GM12878 (cell line): ENCODE results near the gene SLC2A1. TPM values are rescaled to one million over a fixed set of nuclear protein-coding genes. Genes with fewer than 3 reads are reported as not detected.

Source experiments
- ATAC-seq: fragments of 200-7000 bp; cut with Tn5 transposase; 3 replicates; pipeline ENCODE4 v1.9.1; 2020; ENCODE audit warnings: mild to moderate bottlenecking, moderate library complexity
- BruUV-seq: library from RNA; stranded (reverse); fragments of 400-500 nt; replicated peaks from 2 replicates; lab custom pipeline; 2021; lab: Mats Ljungman, UMichigan
- CTCF ChIA-PET: fragments of 300-600 bp; sonication (Branson Sonifier 250); formaldehyde crosslinking; extraction: SDS; loops from one replicate; lab custom pipeline; 2021; ENCODE audit warnings: inconsistent platforms; lab: Yijun Ruan, JAX
- POLR2A ChIA-PET: fragments of 350-600 bp; formaldehyde crosslinking; extraction: SDS; loops from one replicate; lab custom pipeline; 2021; ENCODE audit warnings: inconsistent platforms; lab: Charles Lee
- RAD21 ChIA-PET: fragments of 300-600 bp; sonication (Branson Sonifier 250); formaldehyde crosslinking; loops from one replicate; lab custom pipeline; 2023; ENCODE audit warnings: antibody characterized with exemption; ENCODE audit not compliant: unreplicated experiment; lab: Charles Lee
- SMC1A ChIA-PET: fragments of 300-600 bp; sonication (Branson Sonifier 250); formaldehyde crosslinking; loops from one replicate; lab custom pipeline; 2023; ENCODE audit not compliant: unreplicated experiment, uncharacterized antibody; lab: Charles Lee
- DNase-seq: peaks from one replicate; pipeline ENCODE4 v3.0.0-alpha.2; 2011; ENCODE audit warnings: low read depth, low spot score
- FAIRE-seq: peaks from 3 replicates; lab custom pipeline; 2011; peaks lifted over from hg19 to GRCh38; lab: Jason Lieb, UNC
- H2AFZ ChIP-seq: 2 replicates; pipeline ENCODE4 v1.6.0; 2011; ENCODE audit warnings: low read depth, low read length, control low read depth; ENCODE audit not compliant: control insufficient read depth
- H3K27ac ChIP-seq: 2 replicates; pipeline ENCODE4 v1.5.1; 2011; ENCODE audit warnings: control low read depth; ENCODE audit not compliant: control insufficient read depth, insufficient read depth
- H3K27me3 ChIP-seq, 2 experiments: replicated peaks in 1 of 2; 2 replicates each; pipeline versions ENCODE4 v1.6.0 to v1.6.1; 2011; ENCODE audit warnings: low read length in 1 of 2; ENCODE audit not compliant: control insufficient read depth in 2 of 2, insufficient read depth in 2 of 2
- H3K36me3 ChIP-seq, 2 experiments: 2 replicates each; pipeline ENCODE4 v1.5.1; 2011; ENCODE audit warnings: low read length in 1 of 2; ENCODE audit not compliant: control insufficient read depth in 2 of 2, insufficient read depth in 2 of 2
- H3K4me1 ChIP-seq: 2 replicates; pipeline ENCODE4 v1.6.1; 2011; ENCODE audit warnings: mild to moderate bottlenecking, low read length, moderate library complexity, mixed read lengths; ENCODE audit not compliant: control insufficient read depth, insufficient read depth
- H3K4me2 ChIP-seq: 2 replicates; pipeline ENCODE4 v1.6.0; 2011; ENCODE audit warnings: control low read depth; ENCODE audit not compliant: control insufficient read depth, insufficient read depth
- H3K4me3 ChIP-seq: fragments of 200-600 bp; sonication (generic); 2 replicates; pipeline ENCODE4 v1.5.1; 2016
- H3K79me2 ChIP-seq: 2 replicates; pipeline ENCODE4 v1.6.0; 2011; ENCODE audit warnings: low read length; ENCODE audit not compliant: control insufficient read depth, insufficient read depth
- H3K9ac ChIP-seq: 2 replicates; pipeline ENCODE4 v1.8.0; 2011; ENCODE audit warnings: low read length, control low read depth, mixed read lengths; ENCODE audit not compliant: control insufficient read depth, insufficient read depth
- H3K9me3 ChIP-seq: replicated peaks from 3 replicates; pipeline ENCODE4 v1.5.1; 2011; ENCODE audit warnings: mild to moderate bottlenecking, low read length; ENCODE audit not compliant: control insufficient read depth, insufficient read depth
- H4K20me1 ChIP-seq: 2 replicates; pipeline ENCODE4 v1.6.0; 2011; ENCODE audit not compliant: control insufficient read depth, insufficient read depth
- ATF7 ChIP-seq: fragments of 450-650 bp; IDR thresholded peaks from 2 replicates; pipeline ENCODE4 v1.6.1; 2016; ENCODE audit warnings: low read depth, mild to moderate bottlenecking
- BCL11A ChIP-seq: IDR thresholded peaks from 2 replicates; pipeline ENCODE4 v1.6.1; 2011; ENCODE audit warnings: low read depth, low read length
- HCFC1 ChIP-seq: fragments of 150-350 bp; IDR thresholded peaks from 2 replicates; pipeline ENCODE4 v1.6.1; 2014; ENCODE audit warnings: low read length
- IKZF2 ChIP-seq, 2 experiments: fragments of 450-650 bp; IDR thresholded peaks; 2 replicates each; pipeline ENCODE4 v1.6.1; 2017; ENCODE audit warnings: mild to moderate bottlenecking in 2 of 2, moderate library complexity in 2 of 2
- NFIC ChIP-seq: IDR thresholded peaks from 2 replicates; pipeline ENCODE4 v1.6.1; 2012; ENCODE audit warnings: low read depth, mild to moderate bottlenecking, inconsistent platforms, low read length, moderate library complexity
- NFYA ChIP-seq: IDR thresholded peaks from 2 replicates; pipeline ENCODE4 v1.6.1; 2011; ENCODE audit warnings: low read depth, mild to moderate bottlenecking, low read length, improper control_type of control experiment, borderline replicate concordance
- NR2C2 ChIP-seq: IDR thresholded peaks from 2 replicates; pipeline ENCODE4 v1.6.1; 2011; ENCODE audit warnings: borderline replicate concordance, low read depth; ENCODE audit not compliant: control insufficient read depth, insufficient read length
- ZBED1 ChIP-seq: IDR thresholded peaks from 2 replicates; pipeline ENCODE4 v1.6.1; 2016; ENCODE audit warnings: borderline replicate concordance
- ZNF622 ChIP-seq: fragments of 450-650 bp; IDR thresholded peaks from 2 replicates; pipeline ENCODE4 v1.6.1; 2017; ENCODE audit warnings: mild to moderate bottlenecking, inconsistent platforms
- WGBS: methylation state at CpG from one replicate; pipeline ENCODE4 v1.1.6; 2016; ENCODE audit warnings: low lambda C conversion rate; ENCODE audit not compliant: insufficient replicate concordance, insufficient coverage; ENCODE audit errors: missing lambda C conversion rate; 5-methylcytosine and 5-hydroxymethylcytosine counted together
- in situ Hi-C: fragments of 300-500 bp; cut with MboI; formaldehyde crosslinking; loops from 9 replicates; pipeline ENCODE4 v1.14.3; 2018; ENCODE audit warnings: mixed read lengths
- intact Hi-C: fragments of 100-400 bp; cut with micrococcal nuclease; formaldehyde crosslinking; loops from one replicate; pipeline ENCODE4 v1.14.2; 2022; ENCODE audit not compliant: unreplicated experiment
- polyA plus RNA-seq, 11 experiments: library from polyadenylated mRNA; depleted of rRNA in 4 of 11; unstranded in 6 of 11; stranded (reverse) in 5 of 11; fragments of >200 nt; fragmentation: Nextera tagmentation in 4 of 11; fragmentation: Illumina TruSeq in 1 of 11; extraction: Ambion mirVana in 4 of 11; extraction: Trizol in 1 of 11; gene quantifications; 1 replicate in 1 of 11; 2 replicates in 10 of 11; pipeline versions ENCODE4 v1.2.1 to v1.2.3, GENCODE V29; 2011 to 2016; ENCODE audit warnings: inconsistent platforms in 2 of 11, missing spikeins in 2 of 11, low read depth in 1 of 11
- total RNA-seq, 4 experiments: library from RNA; depleted of rRNA in 3 of 4; stranded (reverse); fragments of >200 nt in 3 of 4; fragmentation: Illumina TruSeq in 1 of 4; extraction: Trizol in 1 of 4; gene quantifications; 2 replicates each; pipeline versions ENCODE4 v1.2.1 to v1.2.3, GENCODE V29; 2013 to 2021
- TF ChIP-seq, protein P1 (sequence below), 3 experiments: IDR thresholded peaks in 2 of 3; conservative IDR thresholded peaks in 1 of 3; 2 replicates each; pipeline ENCODE4 v1.5.1; 2011; ENCODE audit warnings: low read depth in 3 of 3, low read length in 3 of 3, mild to moderate bottlenecking in 3 of 3, control low read depth in 2 of 3, moderate library complexity in 2 of 3, inconsistent platforms in 1 of 3, mixed read lengths in 1 of 3; ENCODE audit not compliant: control insufficient read depth in 2 of 3, insufficient read depth in 1 of 3; ENCODE audit errors: extremely low read depth in 1 of 3
- TF ChIP-seq, protein P2 (sequence below): fragments of 150-350 bp; IDR thresholded peaks from 2 replicates; pipeline ENCODE4 v1.6.1; 2016; ENCODE audit warnings: low read depth, low read length
- TF ChIP-seq, protein P3 (sequence below): fragments of 450-650 bp; IDR thresholded peaks from 2 replicates; pipeline ENCODE4 v1.6.1; 2017; ENCODE audit warnings: mild to moderate bottlenecking
- TF ChIP-seq, protein P4 (sequence below): fragments of 450-650 bp; IDR thresholded peaks from 2 replicates; pipeline ENCODE4 v1.6.1; 2018; ENCODE audit warnings: mild to moderate bottlenecking, low read depth, moderate library complexity; ENCODE audit not compliant: partially characterized antibody

SLC2A1 gene
- total and polyA plus RNA-seq, 10 of the 15 experiments (the other 5 are each of a cell fraction or from before 2014, with no cell fraction given): 5.7 to 66.0 (median 44.2) TPM

DNA sequence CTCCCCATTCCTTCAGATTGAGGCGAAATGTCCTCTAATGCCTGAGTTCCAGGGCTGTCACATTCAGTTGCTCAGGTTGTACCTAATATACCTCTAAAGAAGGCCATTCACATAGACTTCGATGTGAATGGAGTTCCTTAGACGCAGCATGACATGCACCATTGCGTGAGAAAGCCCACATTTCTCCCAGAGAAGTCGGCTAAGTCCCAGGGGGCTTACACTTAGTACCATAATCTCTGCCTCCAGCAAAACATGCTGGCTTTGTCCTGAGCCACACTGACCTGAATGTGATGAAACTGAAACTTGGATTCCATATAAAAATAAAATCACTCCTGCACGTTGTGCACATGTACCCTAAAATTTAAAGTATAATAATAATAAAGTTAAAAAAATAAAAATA is 23.2 kb upstream of the SLC2A1 start:
- Histone ChIP-seq H2AFZ (no peak overlapping the region), H3K4me1 (no peaks in the 10 kb centered on the region), H3K36me3 (no peaks in the 10 kb centered on the region), H3K79me2 (no peaks in the 10 kb centered on the region), H3K9me3 (no peaks in the 10 kb centered on the region), H3K27ac (no peak overlapping the region), H3K27me3 (no peaks in the 10 kb centered on the region; a peak in 2 of 4 replicates), H4K20me1 (no peaks in the 10 kb centered on the region), H3K9ac (no peak overlapping the region), H3K4me2 (no peak overlapping the region), H3K4me3 (no peak overlapping the region)
- in situ Hi-C loops (no loop called here), intact Hi-C loops (no loop called here)
- ChIA-PET SMC1A (interaction anchor here (1.2 kb wide), 1 partner anchor 15 kb away, joined by 3 read pairs; no protein-coding TSS in a partner anchor), POLR2A (no interaction called here), RAD21 (interaction anchor here (0.8 kb wide), 1 partner anchor 59 kb away, joined by 4 read pairs; no protein-coding TSS in a partner anchor), CTCF (interaction anchor here (1.4 kb wide), 1 partner anchor 92 kb away, joined by 3 read pairs; no protein-coding TSS in a partner anchor)
- no TSS peak for BruUV-seq
- FAIRE-seq (no peak), DNase-seq (no peak), ATAC-seq (no peak)
- TF ChIP-seq BCL11A: no peak
- TF ChIP-seq ZNF622: no peak
- TF ChIP-seq, protein P1, sequence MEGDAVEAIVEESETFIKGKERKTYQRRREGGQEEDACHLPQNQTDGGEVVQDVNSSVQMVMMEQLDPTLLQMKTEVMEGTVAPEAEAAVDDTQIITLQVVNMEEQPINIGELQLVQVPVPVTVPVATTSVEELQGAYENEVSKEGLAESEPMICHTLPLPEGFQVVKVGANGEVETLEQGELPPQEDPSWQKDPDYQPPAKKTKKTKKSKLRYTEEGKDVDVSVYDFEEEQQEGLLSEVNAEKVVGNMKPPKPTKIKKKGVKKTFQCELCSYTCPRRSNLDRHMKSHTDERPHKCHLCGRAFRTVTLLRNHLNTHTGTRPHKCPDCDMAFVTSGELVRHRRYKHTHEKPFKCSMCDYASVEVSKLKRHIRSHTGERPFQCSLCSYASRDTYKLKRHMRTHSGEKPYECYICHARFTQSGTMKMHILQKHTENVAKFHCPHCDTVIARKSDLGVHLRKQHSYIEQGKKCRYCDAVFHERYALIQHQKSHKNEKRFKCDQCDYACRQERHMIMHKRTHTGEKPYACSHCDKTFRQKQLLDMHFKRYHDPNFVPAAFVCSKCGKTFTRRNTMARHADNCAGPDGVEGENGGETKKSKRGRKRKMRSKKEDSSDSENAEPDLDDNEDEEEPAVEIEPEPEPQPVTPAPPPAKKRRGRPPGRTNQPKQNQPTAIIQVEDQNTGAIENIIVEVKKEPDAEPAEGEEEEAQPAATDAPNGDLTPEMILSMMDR (IDR thresholded peaks at IDR 0.05 in 2 of 3, conservative IDR thresholded peaks at IDR 0.05 in 1 of 3; ENCODE audit: control insufficient read depth in 2 of 3, extremely low read depth in 1 of 3, insufficient read depth in 1 of 3, low read depth in 3 of 3, low read length in 3 of 3): no peak
- TF ChIP-seq NR2C2: no peak
- no peak for TF ChIP-seq ZBED1
- no peak for TF ChIP-seq IKZF2 (IDR thresholded peaks at IDR 0.05)
- TF ChIP-seq NFYA: no peak
- TF ChIP-seq, protein P2, sequence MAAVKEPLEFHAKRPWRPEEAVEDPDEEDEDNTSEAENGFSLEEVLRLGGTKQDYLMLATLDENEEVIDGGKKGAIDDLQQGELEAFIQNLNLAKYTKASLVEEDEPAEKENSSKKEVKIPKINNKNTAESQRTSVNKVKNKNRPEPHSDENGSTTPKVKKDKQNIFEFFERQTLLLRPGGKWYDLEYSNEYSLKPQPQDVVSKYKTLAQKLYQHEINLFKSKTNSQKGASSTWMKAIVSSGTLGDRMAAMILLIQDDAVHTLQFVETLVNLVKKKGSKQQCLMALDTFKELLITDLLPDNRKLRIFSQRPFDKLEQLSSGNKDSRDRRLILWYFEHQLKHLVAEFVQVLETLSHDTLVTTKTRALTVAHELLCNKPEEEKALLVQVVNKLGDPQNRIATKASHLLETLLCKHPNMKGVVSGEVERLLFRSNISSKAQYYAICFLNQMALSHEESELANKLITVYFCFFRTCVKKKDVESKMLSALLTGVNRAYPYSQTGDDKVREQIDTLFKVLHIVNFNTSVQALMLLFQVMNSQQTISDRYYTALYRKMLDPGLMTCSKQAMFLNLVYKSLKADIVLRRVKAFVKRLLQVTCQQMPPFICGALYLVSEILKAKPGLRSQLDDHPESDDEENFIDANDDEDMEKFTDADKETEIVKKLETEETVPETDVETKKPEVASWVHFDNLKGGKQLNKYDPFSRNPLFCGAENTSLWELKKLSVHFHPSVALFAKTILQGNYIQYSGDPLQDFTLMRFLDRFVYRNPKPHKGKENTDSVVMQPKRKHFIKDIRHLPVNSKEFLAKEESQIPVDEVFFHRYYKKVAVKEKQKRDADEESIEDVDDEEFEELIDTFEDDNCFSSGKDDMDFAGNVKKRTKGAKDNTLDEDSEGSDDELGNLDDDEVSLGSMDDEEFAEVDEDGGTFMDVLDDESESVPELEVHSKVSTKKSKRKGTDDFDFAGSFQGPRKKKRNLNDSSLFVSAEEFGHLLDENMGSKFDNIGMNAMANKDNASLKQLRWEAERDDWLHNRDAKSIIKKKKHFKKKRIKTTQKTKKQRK: no peak
- no peak for TF ChIP-seq ATF7
- TF ChIP-seq NFIC: no peak
- TF ChIP-seq, protein P3, sequence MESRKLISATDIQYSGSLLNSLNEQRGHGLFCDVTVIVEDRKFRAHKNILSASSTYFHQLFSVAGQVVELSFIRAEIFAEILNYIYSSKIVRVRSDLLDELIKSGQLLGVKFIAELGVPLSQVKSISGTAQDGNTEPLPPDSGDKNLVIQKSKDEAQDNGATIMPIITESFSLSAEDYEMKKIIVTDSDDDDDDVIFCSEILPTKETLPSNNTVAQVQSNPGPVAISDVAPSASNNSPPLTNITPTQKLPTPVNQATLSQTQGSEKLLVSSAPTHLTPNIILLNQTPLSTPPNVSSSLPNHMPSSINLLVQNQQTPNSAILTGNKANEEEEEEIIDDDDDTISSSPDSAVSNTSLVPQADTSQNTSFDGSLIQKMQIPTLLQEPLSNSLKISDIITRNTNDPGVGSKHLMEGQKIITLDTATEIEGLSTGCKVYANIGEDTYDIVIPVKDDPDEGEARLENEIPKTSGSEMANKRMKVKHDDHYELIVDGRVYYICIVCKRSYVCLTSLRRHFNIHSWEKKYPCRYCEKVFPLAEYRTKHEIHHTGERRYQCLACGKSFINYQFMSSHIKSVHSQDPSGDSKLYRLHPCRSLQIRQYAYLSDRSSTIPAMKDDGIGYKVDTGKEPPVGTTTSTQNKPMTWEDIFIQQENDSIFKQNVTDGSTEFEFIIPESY: no peak
- TF ChIP-seq HCFC1: no peak
- TF ChIP-seq, protein P4, sequence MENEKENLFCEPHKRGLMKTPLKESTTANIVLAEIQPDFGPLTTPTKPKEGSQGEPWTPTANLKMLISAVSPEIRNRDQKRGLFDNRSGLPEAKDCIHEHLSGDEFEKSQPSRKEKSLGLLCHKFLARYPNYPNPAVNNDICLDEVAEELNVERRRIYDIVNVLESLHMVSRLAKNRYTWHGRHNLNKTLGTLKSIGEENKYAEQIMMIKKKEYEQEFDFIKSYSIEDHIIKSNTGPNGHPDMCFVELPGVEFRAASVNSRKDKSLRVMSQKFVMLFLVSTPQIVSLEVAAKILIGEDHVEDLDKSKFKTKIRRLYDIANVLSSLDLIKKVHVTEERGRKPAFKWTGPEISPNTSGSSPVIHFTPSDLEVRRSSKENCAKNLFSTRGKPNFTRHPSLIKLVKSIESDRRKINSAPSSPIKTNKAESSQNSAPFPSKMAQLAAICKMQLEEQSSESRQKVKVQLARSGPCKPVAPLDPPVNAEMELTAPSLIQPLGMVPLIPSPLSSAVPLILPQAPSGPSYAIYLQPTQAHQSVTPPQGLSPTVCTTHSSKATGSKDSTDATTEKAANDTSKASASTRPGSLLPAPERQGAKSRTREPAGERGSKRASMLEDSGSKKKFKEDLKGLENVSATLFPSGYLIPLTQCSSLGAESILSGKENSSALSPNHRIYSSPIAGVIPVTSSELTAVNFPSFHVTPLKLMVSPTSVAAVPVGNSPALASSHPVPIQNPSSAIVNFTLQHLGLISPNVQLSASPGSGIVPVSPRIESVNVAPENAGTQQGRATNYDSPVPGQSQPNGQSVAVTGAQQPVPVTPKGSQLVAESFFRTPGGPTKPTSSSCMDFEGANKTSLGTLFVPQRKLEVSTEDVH: no peak
- WGBS: 60% methylated on average over 6 of the region's 6 CpGs
